Measurements from ENCODE around the gene ARID1B.

The ARID1B gene

DNA sequence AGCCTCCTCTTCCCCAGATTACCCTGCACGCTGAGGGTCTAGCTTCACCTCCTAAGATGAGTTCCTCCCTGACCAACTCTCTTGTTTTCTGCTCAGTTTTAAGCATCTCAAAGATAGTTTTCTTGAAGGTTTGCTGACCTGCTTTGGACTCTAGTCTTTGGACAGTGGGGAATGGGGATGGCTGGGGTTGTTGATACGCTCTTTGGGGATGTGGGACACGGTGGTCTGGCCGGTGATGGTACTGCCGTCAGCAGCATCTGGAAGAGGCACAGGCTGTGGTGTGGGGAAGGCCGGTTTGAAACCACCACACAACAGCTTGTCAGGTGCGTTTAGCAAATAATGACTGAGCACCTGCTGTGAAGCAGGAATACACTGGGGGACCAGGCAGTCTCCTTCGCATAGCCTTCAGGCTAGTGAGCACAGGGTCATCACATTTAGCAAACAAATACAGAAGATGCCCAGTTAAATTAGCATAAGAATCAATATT is 452.0 kb downstream of the ARID1B start:
- in situ Hi-C loops (cut with MboI; ENCODE audit: low sequenced_read_pairs), result no loop called here

DNA sequence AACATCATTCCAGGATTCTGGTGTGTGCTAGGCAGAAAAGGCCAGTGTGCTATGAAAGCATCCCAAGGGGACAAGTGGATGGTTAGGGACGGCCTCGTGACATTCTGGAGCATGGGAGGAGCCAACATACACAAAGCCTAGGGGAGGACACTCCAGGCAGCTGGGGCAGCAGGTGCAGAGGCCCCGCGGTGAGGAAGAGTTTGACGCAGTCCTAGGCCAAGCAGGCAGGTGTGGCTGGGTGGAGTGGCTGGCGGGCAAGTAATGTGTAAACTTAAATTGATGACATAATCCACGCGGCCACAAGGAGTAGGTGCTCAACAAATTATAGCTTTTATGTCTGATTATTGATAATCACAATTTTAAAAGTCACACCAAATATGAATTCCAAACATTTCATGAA is 452.5 kb downstream of the ARID1B start:
- in situ Hi-C loops (cut with MboI; ENCODE audit: low sequenced_read_pairs), result no loop called here

DNA sequence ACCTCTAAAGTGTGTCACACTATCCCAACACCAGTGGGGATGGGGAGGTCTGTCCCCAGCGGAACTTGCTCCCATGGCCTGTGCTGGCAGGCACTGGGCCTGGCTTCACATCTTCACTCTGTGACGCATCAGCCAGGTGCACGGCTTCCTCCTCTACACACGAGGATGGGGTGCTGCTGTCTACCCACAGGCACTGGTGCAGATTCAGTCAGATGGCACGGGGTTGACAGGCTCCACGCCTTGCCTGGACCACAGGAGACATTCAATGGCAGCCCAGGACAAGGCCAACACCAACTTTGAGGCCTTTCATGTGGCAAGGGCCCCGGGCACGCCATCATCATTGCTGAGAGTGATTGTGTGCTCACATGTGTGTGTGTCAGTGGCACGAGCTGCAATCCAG is 453.7 kb downstream of the ARID1B start:
- in situ Hi-C loops (cut with MboI; ENCODE audit: low sequenced_read_pairs), result no loop called here

DNA sequence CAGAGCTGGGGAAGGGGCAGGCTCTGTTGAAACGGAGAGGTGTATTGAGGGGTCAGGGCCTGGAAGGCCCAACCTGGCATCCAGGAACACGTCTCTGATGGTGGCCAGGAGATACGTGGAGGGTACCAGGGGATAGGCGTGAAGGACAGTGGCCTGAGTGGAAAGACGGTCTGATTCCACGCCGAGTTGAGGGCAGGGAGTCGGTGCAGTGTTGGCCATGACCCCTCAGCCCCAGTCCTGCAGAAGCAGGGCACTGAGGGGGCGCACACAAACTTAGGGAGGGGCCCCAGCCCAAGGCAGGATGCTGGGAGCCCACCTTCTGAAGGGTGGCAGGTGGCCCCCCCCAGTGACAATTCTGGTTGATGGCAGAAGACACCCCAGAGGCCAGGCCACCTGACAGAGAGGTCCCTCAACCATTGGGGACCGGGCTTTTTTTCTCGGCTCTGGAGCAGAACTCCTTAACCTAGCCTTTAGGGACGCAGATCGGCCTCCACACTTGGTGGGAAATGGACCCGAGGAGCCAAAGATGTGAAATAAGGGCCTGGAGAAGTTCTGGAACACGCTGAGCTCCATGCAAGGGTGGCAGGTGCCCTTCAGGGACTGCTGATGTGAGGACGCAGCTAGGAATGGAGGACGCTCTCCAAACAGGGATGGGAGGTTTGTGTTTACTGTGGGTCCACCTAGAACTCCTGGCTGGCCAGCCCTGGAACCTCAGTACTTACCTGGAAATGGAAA is 455.1 kb downstream of the ARID1B start:
- in situ Hi-C loops (cut with MboI; ENCODE audit: low sequenced_read_pairs), result no loop called here

DNA sequence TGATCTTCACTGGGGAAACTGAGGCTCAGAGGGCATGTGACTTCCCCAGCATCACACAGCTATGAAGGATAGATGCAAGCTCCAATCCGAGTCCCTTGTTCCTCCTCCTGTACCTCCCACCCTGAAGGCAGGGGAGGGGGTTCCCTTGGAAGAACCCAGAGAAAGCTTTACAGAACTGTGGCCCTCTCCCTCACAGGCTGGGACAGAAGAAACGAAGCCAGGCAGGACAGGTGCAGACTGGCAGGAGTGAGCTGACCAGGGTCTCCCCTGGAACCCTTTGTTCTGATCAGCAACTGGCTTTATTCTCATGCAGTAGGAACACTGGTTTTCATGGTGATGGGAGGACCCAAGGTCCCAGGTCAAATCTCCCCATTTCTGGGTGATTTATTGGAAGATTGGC is 456.0 kb downstream of the ARID1B start:
- in situ Hi-C loops (cut with MboI; ENCODE audit: low sequenced_read_pairs), result no loop called here

DNA sequence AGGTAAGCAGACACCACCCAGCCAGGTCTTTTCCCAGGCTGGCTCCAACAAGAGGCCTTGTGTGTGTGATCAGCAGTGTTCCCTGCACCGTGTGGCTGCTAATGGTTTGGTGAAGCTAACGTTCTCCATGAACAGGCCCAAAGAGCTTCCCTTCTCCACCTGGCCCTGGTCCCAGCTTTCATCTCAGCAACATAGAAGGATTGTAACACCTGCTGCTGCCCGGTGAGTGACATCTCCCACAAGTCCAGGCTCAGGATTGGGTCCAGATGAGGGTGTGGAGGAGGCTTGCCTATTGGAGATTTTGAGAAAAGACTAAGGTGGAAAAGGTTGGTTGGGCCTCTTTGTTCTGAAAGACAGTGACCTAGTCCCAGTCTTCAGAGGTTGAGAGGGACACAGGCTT is 456.5 kb downstream of the ARID1B start:
- in situ Hi-C loops (cut with MboI; ENCODE audit: low sequenced_read_pairs), result no loop called here

DNA sequence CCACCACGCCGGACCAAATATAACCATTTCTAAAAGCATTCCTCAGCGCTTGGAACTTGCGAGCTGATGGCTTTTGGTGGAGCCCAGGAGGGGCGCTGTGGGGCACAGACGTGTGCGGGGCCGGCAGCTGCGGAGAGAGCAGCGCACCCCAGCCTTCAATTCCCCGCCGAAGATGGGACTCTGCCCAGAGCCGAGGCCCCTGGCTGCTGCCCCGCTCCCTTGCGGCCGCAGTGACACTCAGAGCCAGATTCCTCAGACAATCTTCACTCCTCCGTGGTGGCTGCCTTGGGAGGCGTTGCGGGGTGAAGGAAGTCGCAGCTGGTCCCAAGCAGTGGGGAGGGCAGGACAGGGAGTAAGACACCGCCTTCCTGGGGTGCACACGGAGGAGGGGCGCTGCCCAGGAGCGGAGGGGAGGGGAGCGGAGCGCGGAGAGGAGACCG is 458.4 kb downstream of the ARID1B start:
- in situ Hi-C loops (cut with MboI; ENCODE audit: low sequenced_read_pairs), result no loop called here

DNA sequence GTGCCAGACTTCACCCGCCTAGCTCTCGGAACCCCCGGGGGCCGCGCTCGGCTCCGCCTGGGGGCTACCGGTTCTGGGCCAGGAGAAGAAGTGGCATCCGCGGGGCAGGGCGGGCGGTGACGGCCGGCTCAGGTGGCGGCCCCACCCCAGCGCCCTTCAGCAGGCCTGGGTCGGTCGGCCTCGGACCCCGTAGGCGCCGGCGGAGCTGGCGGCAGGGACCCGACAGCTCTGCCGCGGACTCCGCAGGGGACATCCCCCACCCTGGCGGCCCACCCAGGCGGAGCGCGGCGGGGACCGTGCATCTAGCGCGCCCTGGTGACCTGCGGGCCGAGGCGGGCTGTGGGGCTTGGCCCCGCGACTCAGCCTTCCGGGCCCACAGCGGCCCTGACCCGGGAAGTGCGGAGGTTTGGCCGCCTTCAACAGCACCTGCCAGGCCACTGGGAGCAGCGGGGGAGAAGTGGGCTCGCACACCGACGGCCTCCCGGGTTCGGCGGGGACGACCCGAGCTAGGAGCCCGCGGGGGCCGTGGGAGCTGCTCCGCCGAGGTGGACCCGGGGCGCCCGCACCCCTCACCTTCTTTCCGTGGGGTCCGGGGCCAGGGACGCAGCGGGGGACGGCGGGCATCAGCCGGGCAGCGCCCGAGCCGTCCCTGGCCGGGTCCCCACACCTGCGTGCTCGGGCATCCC is 459.0 kb downstream of the ARID1B start:
- in situ Hi-C loops (cut with MboI; ENCODE audit: low sequenced_read_pairs), result no loop called here

DNA sequence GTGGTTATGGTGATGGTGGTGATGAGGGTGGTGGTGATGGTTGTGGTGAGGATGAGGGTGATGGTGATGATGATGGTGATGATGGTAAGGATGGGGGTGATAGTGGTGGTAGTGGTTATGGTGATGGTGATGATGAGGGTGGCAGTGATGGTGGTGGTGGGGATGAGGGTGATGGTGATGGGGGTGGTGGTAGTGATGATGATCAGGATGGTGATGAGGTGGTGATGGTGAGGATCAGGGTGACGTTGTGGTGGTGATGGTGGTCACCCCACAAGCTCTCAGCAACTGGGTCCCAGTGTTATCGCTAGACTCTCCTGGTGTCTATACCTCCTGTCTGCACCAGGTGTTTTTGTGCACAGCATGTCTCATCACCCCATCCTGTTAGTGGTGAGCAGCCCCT is 461.2 kb downstream of the ARID1B start:
- in situ Hi-C loops (cut with MboI; ENCODE audit: low sequenced_read_pairs), result no loop called here

DNA sequence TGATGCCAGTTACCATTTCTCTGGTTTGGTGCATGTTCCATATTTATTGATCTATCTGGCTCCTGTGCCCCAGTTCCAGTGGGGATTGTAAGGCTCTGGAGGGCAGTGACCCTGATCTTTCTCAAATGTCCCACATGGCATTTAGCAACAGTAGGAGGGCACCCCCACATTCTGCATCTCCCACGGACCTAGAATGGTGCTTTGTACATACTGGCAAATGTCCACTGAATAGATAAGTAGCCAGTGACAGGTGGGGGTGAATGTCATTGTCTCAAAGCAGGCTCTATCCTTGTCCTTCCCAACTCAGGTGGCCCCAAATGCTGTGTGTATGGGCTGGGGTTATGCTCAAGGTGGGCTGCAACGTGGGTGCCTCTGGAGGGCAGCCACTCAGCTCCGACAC is 462.0 kb downstream of the ARID1B start:
- in situ Hi-C loops (cut with MboI; ENCODE audit: low sequenced_read_pairs), result no loop called here

DNA sequence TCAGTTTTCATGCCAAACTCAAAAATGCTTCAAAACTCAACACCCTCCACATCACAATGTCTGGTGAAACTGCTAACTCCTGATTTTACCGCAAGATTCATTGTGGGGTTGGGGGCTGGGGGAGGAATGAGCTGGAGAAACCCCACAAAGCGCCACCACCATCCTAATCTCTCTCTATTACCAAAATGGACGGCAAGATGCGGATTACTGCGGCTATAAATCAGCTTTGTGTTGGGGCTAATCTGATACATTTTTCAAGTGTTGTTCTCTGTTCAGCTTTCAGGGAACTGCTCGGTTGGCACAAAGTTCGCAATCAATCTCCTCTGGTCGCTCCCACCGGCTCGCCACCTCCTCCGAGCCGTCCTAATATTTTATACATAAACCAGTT is 462.5 kb downstream of the ARID1B start:
- in situ Hi-C loops (cut with MboI; ENCODE audit: low sequenced_read_pairs), result no loop called here

DNA sequence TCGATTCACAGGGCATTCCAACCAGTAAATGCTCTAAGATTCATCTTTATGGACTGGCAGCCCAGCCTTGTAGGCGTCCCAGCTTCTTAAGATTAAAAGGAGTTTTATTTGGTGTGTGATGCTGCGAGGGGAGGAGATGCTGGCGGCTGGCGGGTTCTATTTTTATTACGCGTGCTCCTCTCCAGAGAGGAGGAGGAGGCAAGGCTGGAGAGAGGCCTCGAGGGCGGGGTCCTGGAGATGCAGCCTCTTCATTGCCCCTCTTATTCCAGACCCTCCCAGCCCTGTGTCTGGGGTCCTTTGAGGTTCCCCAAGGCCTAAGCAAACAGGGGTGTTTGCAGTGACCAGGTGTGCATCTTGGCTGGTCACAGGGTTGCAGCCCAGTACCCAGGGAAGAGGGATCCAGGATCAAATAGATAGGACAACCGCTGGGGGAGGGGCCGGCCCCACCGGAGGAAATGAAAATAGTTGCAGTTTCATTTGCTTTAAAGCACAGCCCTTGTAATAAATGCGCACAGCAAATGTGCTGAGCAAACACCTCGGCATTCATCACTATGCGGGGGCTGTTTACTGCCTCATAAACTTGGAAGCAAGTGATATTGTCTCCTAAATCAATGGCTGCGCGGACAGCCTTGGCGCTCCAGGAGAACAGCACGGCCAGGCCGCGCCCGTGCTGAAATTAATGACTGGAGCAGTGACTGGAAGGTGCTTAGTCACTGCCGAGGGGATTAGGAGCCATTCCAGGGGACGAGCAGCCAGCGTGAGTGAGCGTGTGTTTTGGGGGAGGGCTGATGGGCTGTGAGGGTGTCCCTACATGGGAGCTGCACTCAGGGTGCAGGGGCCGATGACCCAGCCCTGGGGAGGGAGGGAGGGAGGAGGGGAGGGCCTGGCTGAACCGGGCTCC is 463.1 kb downstream of the ARID1B start:
- in situ Hi-C loops (cut with MboI; ENCODE audit: low sequenced_read_pairs), result no loop called here

DNA sequence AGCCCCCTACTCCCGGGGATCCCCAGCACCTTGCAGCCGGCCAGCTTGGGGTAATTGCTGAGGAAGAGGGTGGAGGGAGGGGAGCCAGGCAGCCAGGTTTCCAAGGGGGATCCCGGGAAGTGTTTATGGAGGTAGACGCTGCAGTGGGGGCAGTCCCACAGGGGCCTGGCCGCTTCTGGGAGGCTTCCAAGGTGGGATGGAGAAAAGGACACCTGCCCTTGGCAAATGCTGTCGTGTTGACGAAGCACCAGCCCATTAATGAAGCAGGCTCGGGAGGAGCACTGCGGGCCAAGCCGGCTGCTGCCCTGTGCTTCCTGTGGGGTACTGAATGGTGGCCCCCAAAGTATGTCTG is 463.8 kb downstream of the ARID1B start:
- in situ Hi-C loops (cut with MboI; ENCODE audit: low sequenced_read_pairs), result no loop called here

DNA sequence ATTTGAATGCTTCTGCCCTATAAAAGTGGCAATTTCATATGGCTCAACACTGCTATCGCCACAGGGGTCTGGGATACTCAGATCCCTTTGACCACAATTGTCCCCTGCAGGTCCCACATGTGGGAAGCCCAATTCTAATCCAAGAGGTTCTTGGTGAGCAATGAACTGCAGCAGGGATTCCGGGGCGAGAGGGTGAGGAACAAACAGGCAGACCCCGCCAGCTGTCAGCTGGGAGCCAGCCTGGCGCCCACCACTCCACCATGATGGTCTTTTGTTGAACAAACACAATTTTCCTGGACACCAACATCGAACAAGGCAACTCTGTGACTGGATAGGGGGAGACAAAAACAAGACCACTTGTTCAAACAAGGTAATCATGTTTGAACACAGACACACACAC is 465.6 kb downstream of the ARID1B start:
- in situ Hi-C loops (cut with MboI; ENCODE audit: low sequenced_read_pairs), result no loop called here

DNA sequence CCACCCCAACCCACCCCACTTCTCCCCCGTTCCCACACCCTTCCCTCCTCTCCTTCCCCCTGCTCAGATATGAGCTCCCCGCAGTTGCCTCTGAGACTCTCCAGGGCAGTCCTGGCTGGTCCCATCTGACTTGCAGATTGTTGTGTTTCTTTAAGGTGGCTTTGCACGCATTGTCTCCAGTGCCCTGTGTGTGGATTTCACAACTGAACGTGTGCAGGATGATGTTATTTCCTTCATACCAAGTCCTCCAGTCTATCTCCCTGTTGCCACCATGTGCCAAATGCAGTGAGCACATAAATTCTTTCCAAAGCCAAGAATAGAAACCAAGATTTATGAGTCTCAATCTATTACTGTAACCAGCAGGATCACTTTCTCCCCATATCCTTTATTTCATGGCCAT is 467.0 kb downstream of the ARID1B start:
- in situ Hi-C loops (cut with MboI; ENCODE audit: low sequenced_read_pairs), result no loop called here

DNA sequence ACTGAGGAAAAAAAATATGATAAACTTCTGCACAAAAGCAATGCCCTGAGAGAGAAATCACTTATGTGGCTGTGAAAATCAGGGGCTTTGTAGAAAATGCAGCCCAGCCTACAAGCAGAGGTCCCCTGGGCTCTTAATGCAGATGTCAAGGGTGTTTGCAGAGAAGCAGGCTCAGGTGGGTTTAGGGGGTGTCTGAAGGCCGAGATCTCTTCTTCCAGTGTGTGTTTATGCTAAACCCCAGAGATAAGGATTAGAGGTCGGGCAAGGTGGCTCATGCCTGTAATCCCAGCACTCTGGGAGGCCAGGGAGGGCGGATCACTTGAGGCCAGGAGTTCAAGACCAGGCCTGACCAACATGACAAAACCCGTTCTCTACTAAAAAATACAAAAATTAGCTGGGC is 467.6 kb downstream of the ARID1B start:
- in situ Hi-C loops (cut with MboI; ENCODE audit: low sequenced_read_pairs), result no loop called here

DNA sequence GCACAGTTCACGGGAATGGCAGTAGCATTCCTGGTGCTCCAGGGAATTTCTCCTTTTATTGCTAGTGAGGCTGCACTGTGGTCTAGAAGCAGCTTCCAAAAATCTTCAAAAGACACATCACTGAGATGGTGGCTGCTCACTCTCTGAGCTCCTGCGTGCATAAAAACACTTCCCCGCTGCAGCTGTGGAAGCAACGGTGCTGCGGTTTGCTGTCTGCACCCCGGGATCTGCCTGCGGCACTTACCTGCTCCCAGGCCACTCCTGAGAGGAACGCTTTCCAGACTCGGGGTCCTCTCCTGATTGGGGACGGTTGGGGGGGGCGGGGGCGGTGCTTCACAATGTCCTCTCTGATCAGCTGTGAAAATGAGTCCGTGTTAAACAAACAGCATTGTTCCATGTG is 468.3 kb downstream of the ARID1B start:
- in situ Hi-C loops (cut with MboI; ENCODE audit: low sequenced_read_pairs), result no loop called here

DNA sequence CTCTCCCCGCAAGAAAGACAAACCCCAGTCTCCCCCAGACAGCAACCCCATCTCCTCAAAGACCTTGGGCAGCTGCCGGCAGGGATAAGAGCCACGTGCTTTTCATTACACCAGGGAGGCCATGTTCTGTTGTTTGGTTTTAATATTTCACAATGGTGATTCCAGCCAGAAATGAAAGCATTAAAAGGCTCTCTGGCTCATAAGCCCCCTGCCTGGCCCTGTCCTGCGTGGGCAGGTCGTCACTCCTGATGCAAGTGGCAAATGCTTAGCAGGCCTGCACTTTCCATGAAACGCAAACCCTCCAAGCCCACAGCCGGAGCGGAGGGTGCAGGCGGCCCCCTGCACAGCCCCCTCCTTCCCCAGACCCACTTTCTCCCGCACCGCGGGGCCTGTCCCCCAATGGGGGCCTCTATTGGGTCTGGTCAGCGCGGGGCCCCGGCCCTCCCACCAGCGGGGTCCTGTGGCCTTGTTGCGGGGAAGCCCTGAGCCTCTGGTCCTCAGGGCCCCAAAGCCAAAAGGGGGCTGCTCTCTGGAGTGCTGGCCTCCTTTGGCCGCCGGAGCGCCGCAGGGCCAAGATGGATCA is 469.0 kb downstream of the ARID1B start:
- in situ Hi-C loops (cut with MboI; ENCODE audit: low sequenced_read_pairs), result no loop called here

DNA sequence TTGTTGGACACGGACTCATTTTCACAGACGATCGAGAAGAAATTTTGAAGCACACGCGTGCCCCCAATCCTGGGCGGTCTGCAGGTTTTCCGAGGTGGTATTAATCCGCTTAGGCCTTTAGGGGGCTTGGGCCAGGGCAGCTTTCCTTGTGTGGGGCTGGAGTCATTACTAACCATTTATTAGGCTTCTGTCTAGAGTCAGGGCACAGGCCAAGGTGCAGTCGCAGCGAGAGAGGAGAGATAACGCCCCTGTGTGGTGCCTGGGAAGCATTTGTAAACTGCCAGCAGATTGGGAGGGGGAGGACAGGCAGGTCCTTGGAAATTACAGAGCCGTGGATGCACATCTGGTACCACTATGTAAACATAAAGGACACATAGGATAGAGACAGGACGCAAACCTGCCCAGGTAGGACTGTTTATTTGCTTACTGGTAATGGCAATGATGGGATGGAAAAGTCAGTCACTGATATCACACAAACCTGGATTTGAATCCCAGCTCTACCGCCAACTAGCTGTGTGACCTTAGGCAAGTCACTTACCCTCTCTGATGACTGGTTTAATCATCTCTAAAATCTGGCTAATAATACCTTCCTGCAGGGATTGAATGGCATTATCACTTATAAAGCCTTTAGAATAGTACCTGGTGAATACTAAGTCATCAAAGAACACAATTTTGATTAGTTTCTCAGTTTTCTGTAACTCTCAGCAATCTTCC is 469.8 kb downstream of the ARID1B start:
- in situ Hi-C loops (cut with MboI; ENCODE audit: low sequenced_read_pairs), result no loop called here

DNA sequence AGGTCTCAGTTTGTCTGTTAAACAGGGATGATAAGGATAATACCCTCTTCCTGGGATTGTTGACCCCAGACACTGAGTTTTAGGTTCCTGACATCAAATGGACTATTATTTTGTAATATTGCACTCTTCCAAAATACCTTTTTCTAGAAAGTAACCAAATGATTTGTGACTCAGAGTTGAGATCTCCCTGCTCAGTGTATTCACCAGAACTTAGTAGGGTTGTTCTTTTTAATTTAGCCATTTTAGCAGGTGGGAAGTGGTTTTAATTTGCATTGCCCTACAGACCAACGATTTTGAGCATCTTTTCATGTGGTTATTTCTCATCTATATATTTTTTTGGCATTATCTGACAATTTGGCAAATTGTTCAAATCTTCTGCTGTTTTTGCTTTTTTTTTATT is 471.1 kb downstream of the ARID1B start:
- in situ Hi-C loops (cut with MboI; ENCODE audit: low sequenced_read_pairs), result no loop called here

DNA sequence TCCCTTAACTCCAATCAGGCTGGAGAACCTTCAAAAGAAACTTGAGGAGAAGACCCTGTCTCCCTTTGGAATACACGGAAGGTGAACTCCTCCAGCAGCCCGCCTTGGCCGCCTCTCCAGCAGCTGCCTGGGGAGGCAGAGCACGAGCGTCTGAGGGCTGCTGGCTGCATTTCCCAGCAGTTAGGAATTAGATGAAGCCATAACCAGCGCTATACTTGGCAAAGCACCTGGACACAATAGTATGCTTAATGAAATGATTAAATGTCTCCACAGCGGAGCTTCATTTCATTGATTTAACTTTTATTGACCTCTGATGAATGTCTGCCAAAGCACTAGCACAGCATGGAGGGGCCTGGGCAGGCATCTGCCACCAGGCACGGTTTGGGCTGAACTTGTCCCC is 472.6 kb downstream of the ARID1B start:
- in situ Hi-C loops (cut with MboI; ENCODE audit: low sequenced_read_pairs), result no loop called here
